A673 (cell line): ENCODE results near the gene CHSY3. TPM values are rescaled to one million over a fixed set of nuclear protein-coding genes. Genes with fewer than 3 reads are reported as not detected.

ENCODE experiments used
- BruUV-seq: library from RNA; stranded (reverse); fragments of 400-500 nt; replicated peaks from 2 replicates; lab custom pipeline; 2021; lab: Mats Ljungman, UMichigan
- CTCF ChIA-PET: fragments of 300-600 bp; sonication (Branson Sonifier 250); formaldehyde crosslinking; loops from one replicate; lab custom pipeline; 2022; ENCODE audit warnings: antibody characterized with exemption; lab: Charles Lee
- POLR2A ChIA-PET: fragments of 300-600 bp; sonication (Branson Sonifier 250); formaldehyde crosslinking; loops from one replicate; lab custom pipeline; 2022; ENCODE audit warnings: antibody characterized with exemption; ENCODE audit not compliant: low non-redundant PET; lab: Charles Lee
- DNase-seq: peaks from one replicate; pipeline ENCODE4 v3.0.0-alpha.2; 2015; ENCODE audit warnings: low spot score
- H3K27ac ChIP-seq: fragments of 200-600 bp; sonication (generic); 2 replicates; pipeline ENCODE4 v1.5.1; 2016; ENCODE audit warnings: mixed run types, low read depth, mild to moderate bottlenecking, mixed read lengths, antibody characterized with exemption, low read length; ENCODE audit not compliant: poor library complexity, severe bottlenecking
- H3K27me3 ChIP-seq: fragments of 200-600 bp; sonication (generic); replicated peaks from 2 replicates; pipeline ENCODE4 v1.6.1; 2017; ENCODE audit warnings: mixed run types, low read depth, mild to moderate bottlenecking, mixed read lengths, antibody characterized with exemption, low read length; ENCODE audit not compliant: insufficient read depth, poor library complexity
- H3K36me3 ChIP-seq: fragments of 200-600 bp; sonication (generic); 2 replicates; pipeline ENCODE4 v1.6.1; 2016; ENCODE audit warnings: mixed run types, mild to moderate bottlenecking, mixed read lengths, antibody characterized with exemption, low read length; ENCODE audit not compliant: insufficient read depth, poor library complexity, severe bottlenecking
- H3K4me1 ChIP-seq: fragments of 200-600 bp; sonication (generic); 2 replicates; pipeline ENCODE4 v1.6.1; 2017; ENCODE audit warnings: mixed run types, mild to moderate bottlenecking, mixed read lengths, antibody characterized with exemption, low read length; ENCODE audit not compliant: insufficient read depth, poor library complexity, severe bottlenecking
- H3K4me3 ChIP-seq: fragments of 200-600 bp; sonication (generic); 2 replicates; pipeline ENCODE4 v1.5.1; 2016; ENCODE audit warnings: low read depth, mixed run types, mild to moderate bottlenecking, mixed read lengths, low read length; ENCODE audit not compliant: poor library complexity, severe bottlenecking
- H3K9me3 ChIP-seq: fragments of 200-600 bp; sonication (generic); 2 replicates; pipeline ENCODE4 v1.6.1; 2016; ENCODE audit warnings: mixed run types, low read depth, mild to moderate bottlenecking, mixed read lengths, antibody characterized with exemption, low read length; ENCODE audit not compliant: poor library complexity, severe bottlenecking
- CTCF ChIP-seq: fragments of 300-800, 200-600 bp; sonication (generic); conservative IDR thresholded peaks from 2 replicates; pipeline ENCODE4 v1.5.1; 2017; ENCODE audit warnings: low read depth, mild to moderate bottlenecking, antibody characterized with exemption, low read length, moderate library complexity, mixed read lengths
- EZH2 ChIP-seq: fragments of 200-600 bp; sonication (generic); IDR thresholded peaks from 2 replicates; pipeline ENCODE4 v1.6.1; 2017; ENCODE audit warnings: borderline replicate concordance, low read depth, mild to moderate bottlenecking, mixed read lengths, antibody characterized with exemption, low read length; ENCODE audit not compliant: poor library complexity, severe bottlenecking
- intact Hi-C: fragments of 100-400 bp; cut with micrococcal nuclease; formaldehyde crosslinking; loops from one replicate; pipeline ENCODE4 v1.10.0; 2022; ENCODE audit not compliant: unreplicated experiment
- total RNA-seq: library from RNA; stranded (reverse); gene quantifications from 2 replicates; pipeline ENCODE4 v1.2.3, GENCODE V29; 2021

CHSY3 gene
- total RNA-seq, 1 experiment from 2014 or later, result not detected

GRCh38 chr5:130115686-130116085 lies 211.4 kb downstream of the CHSY3 start:
- intact Hi-C loops, result no loop called here
- CTCF ChIA-PET, result no interaction called here

GRCh38 chr5:130116462-130116861 lies 212.2 kb downstream of the CHSY3 start:
- DNase-seq, result no peak
- Histone ChIP-seq H3K27ac (no peak overlapping the region), H3K36me3 (no peaks in the 10 kb centered on the region), H3K27me3 (peaks cover 28% of the 10 kb centered on the region), H3K9me3 (no peaks in the 10 kb centered on the region), H3K4me1 (no peaks in the 10 kb centered on the region), H3K4me3 (no peak overlapping the region)
- no TSS peak for BruUV-seq
- no peak for TF ChIP-seq CTCF
- no peak for TF ChIP-seq EZH2
- ChIA-PET POLR2A (interaction anchor here (0.6 kb wide), 1 partner anchor 22 kb away, joined by 4 read pairs; no protein-coding TSS in a partner anchor), CTCF (no interaction called here)
- intact Hi-C loops, result no loop called here

More at GRCh38 chr5:130115686-130116085, 211.4 kb downstream of the CHSY3 start:
- Histone ChIP-seq H3K27ac (no peak overlapping the region), H3K4me1 (no peaks in the 10 kb centered on the region), H3K4me3 (no peak overlapping the region), H3K36me3 (no peaks in the 10 kb centered on the region), H3K27me3 (peaks cover 30% of the 10 kb centered on the region), H3K9me3 (no peaks in the 10 kb centered on the region)
- no peak for TF ChIP-seq CTCF
- no peak for TF ChIP-seq EZH2
- POLR2A ChIA-PET, result interaction anchor here (0.6 kb wide), 1 partner anchor 21 kb away, joined by 4 read pairs; no protein-coding TSS in a partner anchor
- no peak for DNase-seq
- no TSS peak for BruUV-seq

GRCh38 chr5:130116972-130117371 lies 212.7 kb downstream of the CHSY3 start:
- H3K36me3 ChIP-seq, result no peaks in the 10 kb centered on the region
- H3K4me1 ChIP-seq, result no peaks in the 10 kb centered on the region
- CTCF ChIA-PET, result interaction anchor here (0.5 kb wide), 1 partner anchor 25 kb away, joined by 3 read pairs; no protein-coding TSS in a partner anchor
- TF ChIP-seq EZH2 (no peak), CTCF (no peak)
- H3K9me3 ChIP-seq, result no peaks in the 10 kb centered on the region
- intact Hi-C loops, result no loop called here
- H3K4me3 ChIP-seq, result no peak overlapping the region
- POLR2A ChIA-PET, result no interaction called here
- no peak for DNase-seq
- H3K27ac ChIP-seq, result no peak overlapping the region
- H3K27me3 ChIP-seq, result peaks cover 23% of the 10 kb centered on the region
- no TSS peak for BruUV-seq
